ENCODE data around the gene UVRAG. TPM values are rescaled to one million over a fixed set of nuclear protein-coding genes. Genes with fewer than 3 reads are reported as not detected.

The UVRAG gene
- total and polyA plus RNA-seq, 2 donors from 2014 or later, result 7.2 to 27.9 TPM

GRCh38 chr11:75996523-75997442 lies 181.8 kb downstream of the UVRAG start:
- no peak overlapping the region for H3K4me3 ChIP-seq (ENCODE audit: low read length in 3 of 3)
- H3K9ac ChIP-seq (ENCODE audit: low read length in 3 of 3), result no peak overlapping the region
- H3K9me3 ChIP-seq (ENCODE audit: control insufficient read depth in 2 of 3, insufficient read depth in 1 of 3, low read length in 3 of 3), result peaks cover 0 to 7% (median 0%) of the 10 kb centered on the region in 3 donors
- peaks cover 0 to 4% (median 2%) of the 10 kb centered on the region in 3 donors for H3K36me3 ChIP-seq (ENCODE audit: control insufficient read depth in 2 of 3, insufficient read depth in 3 of 3, low read length in 3 of 3)
- no peaks in the 10 kb centered on the region for H3K27me3 ChIP-seq (ENCODE audit: control insufficient read depth, insufficient read depth, low read length)
- TF ChIP-seq CTCF (IDR thresholded peaks at IDR 0.05; ENCODE audit: borderline replicate concordance, extremely low read depth, insufficient read depth), result no peak
- intact Hi-C loops (cut with DNase I), result no loop called here
- FAIRE-seq (no peak), DNase-seq (peak in 3 of 5 donors; percentile 36 to 87 (median 61))
- H3K4me1 ChIP-seq (ENCODE audit: control insufficient read depth in 2 of 3, insufficient read depth in 2 of 3, low read depth in 1 of 3, low read length in 3 of 3), result no peaks in the 10 kb centered on the region
- H3K27ac ChIP-seq (ENCODE audit: low read depth in 2 of 2, low read length in 2 of 2), result no peak overlapping the region

GRCh38 chr11:76004400-76004799 lies 189.4 kb downstream of the UVRAG start:
- H3K9ac ChIP-seq (ENCODE audit: low read length in 3 of 3), result no peak overlapping the region
- H3K27ac ChIP-seq (ENCODE audit: low read depth in 2 of 2, low read length in 2 of 2), result no peak overlapping the region
- intact Hi-C loops (cut with DNase I), result no loop called here
- peaks cover 0 to 7% (median 0%) of the 10 kb centered on the region in 3 donors for H3K9me3 ChIP-seq (ENCODE audit: control insufficient read depth in 2 of 3, insufficient read depth in 1 of 3, low read length in 3 of 3)
- DNase-seq, result no peak
- TF ChIP-seq CTCF (IDR thresholded peaks at IDR 0.05; ENCODE audit: borderline replicate concordance, extremely low read depth, insufficient read depth), result no peak
- H3K4me3 ChIP-seq (ENCODE audit: low read length in 3 of 3), result no peak overlapping the region
- no peaks in the 10 kb centered on the region for H3K27me3 ChIP-seq (ENCODE audit: control insufficient read depth, insufficient read depth, low read length)
- no peaks in the 10 kb centered on the region for H3K4me1 ChIP-seq (ENCODE audit: control insufficient read depth in 2 of 3, insufficient read depth in 2 of 3, low read depth in 1 of 3, low read length in 3 of 3)
- peaks cover 4 to 24% (median 6%) of the 10 kb centered on the region in 3 donors for H3K36me3 ChIP-seq (ENCODE audit: control insufficient read depth in 2 of 3, insufficient read depth in 3 of 3, low read length in 3 of 3)
- FAIRE-seq, result no peak

GRCh38 chr11:76005756-76006155 lies 190.7 kb downstream of the UVRAG start:
- FAIRE-seq (no peak), DNase-seq (no peak)
- H3K27me3 ChIP-seq (ENCODE audit: control insufficient read depth, insufficient read depth, low read length), result no peaks in the 10 kb centered on the region
- H3K36me3 ChIP-seq (ENCODE audit: control insufficient read depth in 2 of 3, insufficient read depth in 3 of 3, low read length in 3 of 3), result peaks cover 4 to 24% (median 6%) of the 10 kb centered on the region in 3 donors
- H3K4me3 ChIP-seq (ENCODE audit: low read length in 3 of 3), result no peak overlapping the region
- H3K9me3 ChIP-seq (ENCODE audit: control insufficient read depth in 2 of 3, insufficient read depth in 1 of 3, low read length in 3 of 3), result peaks cover 0 to 7% (median 0%) of the 10 kb centered on the region in 3 donors
- H3K4me1 ChIP-seq (ENCODE audit: control insufficient read depth in 2 of 3, insufficient read depth in 2 of 3, low read depth in 1 of 3, low read length in 3 of 3), result no peaks in the 10 kb centered on the region
- no peak overlapping the region for H3K9ac ChIP-seq (ENCODE audit: low read length in 3 of 3)
- TF ChIP-seq CTCF (IDR thresholded peaks at IDR 0.05; ENCODE audit: borderline replicate concordance, extremely low read depth, insufficient read depth), result no peak
- H3K27ac ChIP-seq (ENCODE audit: low read depth in 2 of 2, low read length in 2 of 2), result no peak overlapping the region
- intact Hi-C loops (cut with DNase I), result no loop called here

All from kidney (tissue), 14 donors.